ENCODE measurements around the gene MRPL49.
A peak's percentile ranks its signal among the peaks of the same experiment; 100 is the strongest.

Gene MRPL49

GRCh38 chr11:65084598-65085375 lies 37.3 kb upstream of the MRPL49 start:
- Histone ChIP-seq H3K4me1 (ENCODE audit: control insufficient read depth in 2 of 2, insufficient read depth in 1 of 2, low read depth in 1 of 2, low read length in 2 of 2) (peaks cover 4 to 12% of the 10 kb centered on the region in 2 donors), H3K4me2 (ENCODE audit: insufficient read depth, low read length, poor library complexity, severe bottlenecking) (peak overlapping the region; percentile 61), H2BK5ac (ENCODE audit: low read length) (no peak overlapping the region), H4K8ac (ENCODE audit: low read depth, low read length) (no peak overlapping the region), H2BK120ac (ENCODE audit: low read depth, low read length) (no peak overlapping the region), H3K4ac (ENCODE audit: low read length) (peak overlapping the region; percentile 69), H3K23ac (ENCODE audit: low read depth, low read length, poor library complexity) (no peak overlapping the region), H2BK15ac (ENCODE audit: low read length) (no peak overlapping the region), H3K27me3 (ENCODE audit: control insufficient read depth in 3 of 3, insufficient read depth in 3 of 3, low read depth in 1 of 3, low read length in 3 of 3) (no peaks in the 10 kb centered on the region), H2AFZ (ENCODE audit: low read length) (peak overlapping the region; percentile 91), H3K27ac (replicated peaks; ENCODE audit: low read length) (peak overlapping the region; percentile 90), H4K91ac (ENCODE audit: low read depth, low read length, poor library complexity) (no peak overlapping the region), H2BK12ac (ENCODE audit: low read length) (no peak overlapping the region), H3K79me1 (ENCODE audit: low read depth, low read length) (peaks cover 6% of the 10 kb centered on the region), H3K14ac (ENCODE audit: low read length) (peak overlapping the region; percentile 49), H3K18ac (ENCODE audit: low read length) (peak overlapping the region; percentile 84), H3K9ac (ENCODE audit: low read depth, low read length, poor library complexity) (peak overlapping the region; percentile 90), H3K36me3 (replicated peaks in 1 of 2; ENCODE audit: control insufficient read depth in 2 of 2, insufficient read depth in 2 of 2, low read length in 2 of 2) (peaks cover 37 to 77% of the 10 kb centered on the region in 2 donors), H3K9me3 (replicated peaks in 1 of 2; ENCODE audit: control insufficient read depth in 2 of 2, insufficient read depth in 1 of 2, low read depth in 1 of 2, low read length in 2 of 2) (no peaks in the 10 kb centered on the region), H3K4me3 (ENCODE audit: low read length in 2 of 2) (peak overlapping the region; percentile 90 to 93), H2AK5ac (ENCODE audit: low read depth, low read length) (peak overlapping the region; percentile 30)
- DNase-seq (ENCODE audit: low spot score) = no peak
- no CpG with 5 or more reads among the region's 23 CpGs for WGBS, 2 donors (ENCODE audit: extremely low coverage in 2 of 2, insufficient read length in 2 of 2, insufficient replicate concordance in 1 of 2)

DNA sequence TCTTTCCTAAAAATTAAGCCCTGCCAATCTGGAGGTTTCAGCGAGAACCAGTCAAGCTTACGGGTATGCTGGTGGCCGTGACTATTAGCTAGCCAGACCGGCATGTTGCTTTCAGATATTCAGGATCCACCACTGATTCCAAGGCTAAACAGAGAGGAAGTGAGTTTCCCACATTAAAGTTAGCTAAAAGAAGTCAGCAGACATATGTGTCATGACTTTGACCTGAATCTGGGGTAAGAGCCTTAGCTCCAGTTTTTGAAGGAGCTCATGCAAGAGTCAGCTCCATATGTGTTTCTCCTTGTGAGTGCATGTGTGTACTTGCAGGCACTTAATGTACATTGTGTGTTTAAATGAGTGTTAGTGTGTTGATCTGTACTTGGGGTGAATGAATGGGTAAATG lies 36.7 kb upstream of the MRPL49 start:
- Histone ChIP-seq H3K4me1 (ENCODE audit: control insufficient read depth in 2 of 2, insufficient read depth in 1 of 2, low read depth in 1 of 2, low read length in 2 of 2) (peaks cover 4 to 12% of the 10 kb centered on the region in 2 donors), H2AK5ac (ENCODE audit: low read depth, low read length) (no peak overlapping the region), H2BK120ac (ENCODE audit: low read depth, low read length) (no peak overlapping the region), H2BK12ac (ENCODE audit: low read length) (no peak overlapping the region), H2BK15ac (ENCODE audit: low read length) (no peak overlapping the region), H3K36me3 (replicated peaks in 1 of 2; ENCODE audit: control insufficient read depth in 2 of 2, insufficient read depth in 2 of 2, low read length in 2 of 2) (peaks cover 33 to 73% of the 10 kb centered on the region in 2 donors), H3K4me2 (ENCODE audit: insufficient read depth, low read length, poor library complexity, severe bottlenecking) (no peak overlapping the region), H3K9me3 (replicated peaks in 1 of 2; ENCODE audit: control insufficient read depth in 2 of 2, insufficient read depth in 1 of 2, low read depth in 1 of 2, low read length in 2 of 2) (no peaks in the 10 kb centered on the region), H3K9ac (ENCODE audit: low read depth, low read length, poor library complexity) (no peak overlapping the region), H4K8ac (ENCODE audit: low read depth, low read length) (no peak overlapping the region), H3K4me3 (ENCODE audit: low read length in 2 of 2) (peak overlapping the region in 1 of 2 donors; percentile 18), H3K4ac (ENCODE audit: low read length) (no peak overlapping the region), H3K27ac (replicated peaks; ENCODE audit: low read length) (no peak overlapping the region), H3K14ac (ENCODE audit: low read length) (no peak overlapping the region), H4K91ac (ENCODE audit: low read depth, low read length, poor library complexity) (no peak overlapping the region), H2AFZ (ENCODE audit: low read length) (no peak overlapping the region), H3K18ac (ENCODE audit: low read length) (no peak overlapping the region), H3K79me1 (ENCODE audit: low read depth, low read length) (peaks cover 5% of the 10 kb centered on the region), H3K27me3 (ENCODE audit: control insufficient read depth in 3 of 3, insufficient read depth in 3 of 3, low read depth in 1 of 3, low read length in 3 of 3) (no peaks in the 10 kb centered on the region), H3K23ac (ENCODE audit: low read depth, low read length, poor library complexity) (no peak overlapping the region), H2BK5ac (ENCODE audit: low read length) (no peak overlapping the region)
- WGBS, 2 donors (ENCODE audit: extremely low coverage in 2 of 2, insufficient read length in 2 of 2, insufficient replicate concordance in 1 of 2) = no CpG with 5 or more reads among the region's 4 CpGs
- no peak for DNase-seq (ENCODE audit: low spot score)

GRCh38 chr11:65086809-65087208 lies 35.3 kb upstream of the MRPL49 start:
- no peaks in the 10 kb centered on the region for H3K9me3 ChIP-seq (replicated peaks in 1 of 2; ENCODE audit: control insufficient read depth in 2 of 2, insufficient read depth in 1 of 2, low read depth in 1 of 2, low read length in 2 of 2)
- no peak overlapping the region for H2AK5ac ChIP-seq (ENCODE audit: low read depth, low read length)
- no peak overlapping the region for H3K4ac ChIP-seq (ENCODE audit: low read length)
- no peak overlapping the region for H2BK120ac ChIP-seq (ENCODE audit: low read depth, low read length)
- H3K4me3 ChIP-seq (ENCODE audit: low read length in 2 of 2) = no peak overlapping the region
- H3K9ac ChIP-seq (ENCODE audit: low read depth, low read length, poor library complexity) = no peak overlapping the region
- H4K91ac ChIP-seq (ENCODE audit: low read depth, low read length, poor library complexity) = no peak overlapping the region
- no peak overlapping the region for H2BK12ac ChIP-seq (ENCODE audit: low read length)
- no peak overlapping the region for H4K8ac ChIP-seq (ENCODE audit: low read depth, low read length)
- H3K14ac ChIP-seq (ENCODE audit: low read length) = no peak overlapping the region
- no peak overlapping the region for H2BK5ac ChIP-seq (ENCODE audit: low read length)
- H2BK15ac ChIP-seq (ENCODE audit: low read length) = no peak overlapping the region
- H3K27me3 ChIP-seq (ENCODE audit: control insufficient read depth in 3 of 3, insufficient read depth in 3 of 3, low read depth in 1 of 3, low read length in 3 of 3) = no peaks in the 10 kb centered on the region
- no CpG with 5 or more reads among the region's 9 CpGs for WGBS, 2 donors (ENCODE audit: extremely low coverage in 2 of 2, insufficient read length in 2 of 2, insufficient replicate concordance in 1 of 2)
- H3K4me2 ChIP-seq (ENCODE audit: insufficient read depth, low read length, poor library complexity, severe bottlenecking) = no peak overlapping the region
- H2AFZ ChIP-seq (ENCODE audit: low read length) = no peak overlapping the region
- no peak overlapping the region for H3K27ac ChIP-seq (replicated peaks; ENCODE audit: low read length)
- DNase-seq (ENCODE audit: low spot score) = no peak
- no peaks in the 10 kb centered on the region for H3K79me1 ChIP-seq (ENCODE audit: low read depth, low read length)
- peaks cover 25 to 63% of the 10 kb centered on the region in 2 donors for H3K36me3 ChIP-seq (replicated peaks in 1 of 2; ENCODE audit: control insufficient read depth in 2 of 2, insufficient read depth in 2 of 2, low read length in 2 of 2)
- no peak overlapping the region for H3K18ac ChIP-seq (ENCODE audit: low read length)
- H3K4me1 ChIP-seq (ENCODE audit: control insufficient read depth in 2 of 2, insufficient read depth in 1 of 2, low read depth in 1 of 2, low read length in 2 of 2) = peaks cover 4 to 12% of the 10 kb centered on the region in 2 donors
- no peak overlapping the region for H3K23ac ChIP-seq (ENCODE audit: low read depth, low read length, poor library complexity)

GRCh38 chr11:65087216-65087615 lies 34.9 kb upstream of the MRPL49 start:
- no CpG with 5 or more reads among the region's 11 CpGs for WGBS, 2 donors (ENCODE audit: extremely low coverage in 2 of 2, insufficient read length in 2 of 2, insufficient replicate concordance in 1 of 2)
- H2BK15ac ChIP-seq (ENCODE audit: low read length) = no peak overlapping the region

More at GRCh38 chr11:65087216-65087615, 34.9 kb upstream of the MRPL49 start:
- Histone ChIP-seq H4K91ac (ENCODE audit: low read depth, low read length, poor library complexity) (no peak overlapping the region), H3K9ac (ENCODE audit: low read depth, low read length, poor library complexity) (no peak overlapping the region), H3K18ac (ENCODE audit: low read length) (no peak overlapping the region), H3K27ac (replicated peaks; ENCODE audit: low read length) (no peak overlapping the region), H3K79me1 (ENCODE audit: low read depth, low read length) (no peaks in the 10 kb centered on the region), H3K4me1 (ENCODE audit: control insufficient read depth in 2 of 2, insufficient read depth in 1 of 2, low read depth in 1 of 2, low read length in 2 of 2) (peaks cover 4 to 12% of the 10 kb centered on the region in 2 donors), H2BK12ac (ENCODE audit: low read length) (no peak overlapping the region), H2AK5ac (ENCODE audit: low read depth, low read length) (no peak overlapping the region), H3K36me3 (replicated peaks in 1 of 2; ENCODE audit: control insufficient read depth in 2 of 2, insufficient read depth in 2 of 2, low read length in 2 of 2) (peaks cover 23 to 59% of the 10 kb centered on the region in 2 donors), H3K4me3 (ENCODE audit: low read length in 2 of 2) (peak overlapping the region in 1 of 2 donors; percentile 39), H4K8ac (ENCODE audit: low read depth, low read length) (no peak overlapping the region), H3K9me3 (replicated peaks in 1 of 2; ENCODE audit: control insufficient read depth in 2 of 2, insufficient read depth in 1 of 2, low read depth in 1 of 2, low read length in 2 of 2) (no peaks in the 10 kb centered on the region), H2AFZ (ENCODE audit: low read length) (no peak overlapping the region), H3K14ac (ENCODE audit: low read length) (no peak overlapping the region), H3K4me2 (ENCODE audit: insufficient read depth, low read length, poor library complexity, severe bottlenecking) (no peak overlapping the region), H3K27me3 (ENCODE audit: control insufficient read depth in 3 of 3, insufficient read depth in 3 of 3, low read depth in 1 of 3, low read length in 3 of 3) (no peaks in the 10 kb centered on the region), H2BK120ac (ENCODE audit: low read depth, low read length) (no peak overlapping the region), H3K4ac (ENCODE audit: low read length) (no peak overlapping the region), H3K23ac (ENCODE audit: low read depth, low read length, poor library complexity) (no peak overlapping the region), H2BK5ac (ENCODE audit: low read length) (no peak overlapping the region)
- DNase-seq (ENCODE audit: low spot score) = no peak
